Measurements from ENCODE around the gene KRT4.

DNA sequence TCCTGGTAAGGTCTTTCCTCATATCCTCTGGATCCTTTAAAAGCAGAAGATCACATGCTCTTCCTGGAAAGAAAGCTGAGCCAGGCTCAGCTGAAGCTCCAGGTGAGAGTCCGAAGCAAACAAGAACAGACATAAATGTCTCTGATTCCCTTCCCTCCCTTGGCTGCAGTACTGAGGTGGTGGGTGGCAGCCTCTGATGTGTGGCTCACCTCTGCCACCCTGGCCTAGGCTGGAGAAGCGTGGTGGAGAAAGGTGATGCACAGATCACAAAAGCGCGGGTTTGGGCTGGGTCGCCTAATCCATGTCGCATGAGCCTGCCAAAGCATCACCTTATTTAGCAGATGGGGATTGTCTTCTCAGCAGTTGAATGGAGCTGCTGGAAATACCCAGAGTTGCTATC, 34.0 kb downstream of the KRT4 start:
- no peak for TF ChIP-seq BHLHE40 (IDR thresholded peaks at IDR 0.05; ENCODE audit: borderline replicate concordance)
- TF ChIP-seq, protein P1, sequence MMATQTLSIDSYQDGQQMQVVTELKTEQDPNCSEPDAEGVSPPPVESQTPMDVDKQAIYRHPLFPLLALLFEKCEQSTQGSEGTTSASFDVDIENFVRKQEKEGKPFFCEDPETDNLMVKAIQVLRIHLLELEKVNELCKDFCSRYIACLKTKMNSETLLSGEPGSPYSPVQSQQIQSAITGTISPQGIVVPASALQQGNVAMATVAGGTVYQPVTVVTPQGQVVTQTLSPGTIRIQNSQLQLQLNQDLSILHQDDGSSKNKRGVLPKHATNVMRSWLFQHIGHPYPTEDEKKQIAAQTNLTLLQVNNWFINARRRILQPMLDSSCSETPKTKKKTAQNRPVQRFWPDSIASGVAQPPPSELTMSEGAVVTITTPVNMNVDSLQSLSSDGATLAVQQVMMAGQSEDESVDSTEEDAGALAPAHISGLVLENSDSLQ (IDR thresholded peaks at IDR 0.05): no peak

Data from HEK293T (cell line).